ENCODE measurements around the gene HIPK4. TPM values are rescaled to one million over a fixed set of nuclear protein-coding genes. Genes with fewer than 3 reads are reported as not detected.

The HIPK4 gene
- total RNA-seq, 1 donor from 2014 or later = not detected

DNA sequence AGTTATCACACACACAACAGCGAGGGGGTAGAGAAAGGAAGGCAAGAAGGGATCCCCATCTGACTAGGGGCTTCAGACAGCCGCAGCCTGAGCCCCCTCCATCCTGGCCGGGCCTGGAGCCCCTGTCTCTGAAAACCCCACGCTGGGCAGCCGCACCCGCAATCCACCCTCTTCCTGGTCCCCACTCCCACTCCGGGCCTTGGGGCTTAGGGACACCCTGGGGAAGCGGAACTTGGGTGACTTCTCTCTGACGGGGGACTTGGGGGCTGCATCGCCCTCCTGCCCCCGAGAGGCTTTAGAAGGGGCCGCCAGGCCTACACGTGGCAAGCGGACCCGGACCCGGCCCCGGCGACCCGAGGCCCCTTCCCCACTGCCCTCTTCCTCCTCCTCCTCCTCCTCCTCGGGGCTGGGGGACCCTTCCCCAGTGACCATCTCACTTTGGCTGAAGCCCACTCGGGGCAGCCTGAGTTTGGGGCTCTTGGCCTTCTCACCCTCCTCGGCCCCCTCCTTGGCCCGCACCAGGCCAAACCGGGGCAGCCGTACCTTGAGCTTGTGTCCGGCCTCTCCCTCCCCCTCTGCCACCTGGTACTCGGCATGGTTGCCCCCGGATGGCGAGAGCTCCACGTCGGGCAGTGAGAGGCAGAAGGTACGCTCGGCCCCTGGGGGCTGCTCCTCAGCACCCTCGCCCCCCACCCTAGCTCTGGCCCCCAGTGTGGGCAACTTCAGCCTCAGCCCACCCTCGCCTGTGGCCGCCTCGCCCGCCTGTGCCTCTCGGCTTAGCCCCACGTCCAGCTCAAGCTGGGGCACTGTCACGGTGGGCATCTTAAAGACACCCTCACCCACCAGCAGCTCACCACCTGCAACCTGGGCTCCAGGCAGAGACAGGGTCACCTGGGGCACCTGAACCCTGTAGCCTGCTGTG lies 4.2 kb upstream of the HIPK4 start:
- DNase-seq (ENCODE audit: low read depth) (no peak), FAIRE-seq (no peak)
- Histone ChIP-seq H3K4me2 (ENCODE audit: low read length) (no peak overlapping the region), H3K4me3 (ENCODE audit: insufficient read depth, low read depth, low read length) (no peak overlapping the region), H4K20me1 (ENCODE audit: insufficient read depth, low read length) (no peaks in the 10 kb centered on the region), H3K27ac (ENCODE audit: low read depth, low read length) (no peak overlapping the region), H3K36me3 (ENCODE audit: insufficient read depth, low read length) (no peaks in the 10 kb centered on the region), H3K27me3 (ENCODE audit: insufficient read depth, low read length) (no peaks in the 10 kb centered on the region), H3K9me3 (ENCODE audit: insufficient read depth, low read depth, low read length) (no peaks in the 10 kb centered on the region), H3K4me1 (ENCODE audit: insufficient read depth, low read length) (no peaks in the 10 kb centered on the region), H3K9ac (ENCODE audit: low read length) (no peak overlapping the region), H2AFZ (ENCODE audit: low read depth, low read length) (no peak overlapping the region), H3K79me2 (ENCODE audit: insufficient read depth, low read length) (no peaks in the 10 kb centered on the region)
- Mint-ChIP-seq H3K4me1 (ENCODE audit: low read depth, unreplicated experiment) (no peaks in the 10 kb centered on the region), H3K27me3 (ENCODE audit: low read depth, unreplicated experiment) (peaks cover 30% of the 10 kb centered on the region), H3K9me3 (ENCODE audit: unreplicated experiment) (no peaks in the 10 kb centered on the region), H3K36me3 (ENCODE audit: low read depth, unreplicated experiment) (peaks cover 4% of the 10 kb centered on the region), H3K4me3 (ENCODE audit: unreplicated experiment) (no peak overlapping the region), H3K27ac (ENCODE audit: unreplicated experiment) (no peak overlapping the region)
- no peak for TF ChIP-seq EZH2 (IDR thresholded peaks at IDR 0.05; ENCODE audit: insufficient read depth, low read length)
- TF ChIP-seq, protein P1, sequence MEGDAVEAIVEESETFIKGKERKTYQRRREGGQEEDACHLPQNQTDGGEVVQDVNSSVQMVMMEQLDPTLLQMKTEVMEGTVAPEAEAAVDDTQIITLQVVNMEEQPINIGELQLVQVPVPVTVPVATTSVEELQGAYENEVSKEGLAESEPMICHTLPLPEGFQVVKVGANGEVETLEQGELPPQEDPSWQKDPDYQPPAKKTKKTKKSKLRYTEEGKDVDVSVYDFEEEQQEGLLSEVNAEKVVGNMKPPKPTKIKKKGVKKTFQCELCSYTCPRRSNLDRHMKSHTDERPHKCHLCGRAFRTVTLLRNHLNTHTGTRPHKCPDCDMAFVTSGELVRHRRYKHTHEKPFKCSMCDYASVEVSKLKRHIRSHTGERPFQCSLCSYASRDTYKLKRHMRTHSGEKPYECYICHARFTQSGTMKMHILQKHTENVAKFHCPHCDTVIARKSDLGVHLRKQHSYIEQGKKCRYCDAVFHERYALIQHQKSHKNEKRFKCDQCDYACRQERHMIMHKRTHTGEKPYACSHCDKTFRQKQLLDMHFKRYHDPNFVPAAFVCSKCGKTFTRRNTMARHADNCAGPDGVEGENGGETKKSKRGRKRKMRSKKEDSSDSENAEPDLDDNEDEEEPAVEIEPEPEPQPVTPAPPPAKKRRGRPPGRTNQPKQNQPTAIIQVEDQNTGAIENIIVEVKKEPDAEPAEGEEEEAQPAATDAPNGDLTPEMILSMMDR (IDR thresholded peaks at IDR 0.05; ENCODE audit: insufficient read depth, low read depth, low read length) = no peak

DNA sequence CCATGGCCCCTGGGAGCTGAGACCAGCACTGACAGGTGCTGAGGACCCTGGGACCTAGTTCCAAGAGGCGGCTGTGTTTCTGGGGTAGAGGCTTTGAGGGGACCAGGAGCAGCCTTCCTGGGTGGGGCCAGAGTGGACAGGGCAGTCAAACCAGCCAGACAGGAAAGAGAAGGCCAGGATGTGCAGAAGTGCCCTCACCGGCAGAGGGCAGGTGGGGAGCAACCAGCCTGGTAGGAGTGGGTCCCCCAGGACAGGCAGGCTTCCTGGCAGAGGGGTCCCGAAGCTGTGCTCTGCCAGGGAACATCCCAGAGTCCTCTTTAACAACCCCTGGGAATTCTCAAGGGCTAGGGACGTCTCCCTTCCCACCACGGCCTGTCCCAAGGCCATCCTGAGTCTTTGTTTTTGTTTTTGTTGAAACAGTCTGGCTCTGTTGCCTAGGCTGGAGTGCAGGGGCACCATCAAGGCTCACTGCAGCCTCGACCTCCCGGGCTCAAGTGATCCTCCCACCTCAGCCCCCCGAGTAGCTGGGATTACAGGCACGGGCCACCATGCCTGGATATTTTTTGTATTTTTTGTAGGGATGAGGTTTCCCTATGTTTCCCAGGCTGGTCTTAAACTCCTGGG lies 3.0 kb upstream of the HIPK4 start:
- Histone ChIP-seq H3K27ac (ENCODE audit: low read depth, low read length) (no peak overlapping the region), H3K27me3 (ENCODE audit: insufficient read depth, low read length) (no peaks in the 10 kb centered on the region), H4K20me1 (ENCODE audit: insufficient read depth, low read length) (no peaks in the 10 kb centered on the region), H3K4me1 (ENCODE audit: insufficient read depth, low read length) (no peaks in the 10 kb centered on the region), H3K4me3 (ENCODE audit: insufficient read depth, low read depth, low read length) (no peak overlapping the region), H3K36me3 (ENCODE audit: insufficient read depth, low read length) (no peaks in the 10 kb centered on the region), H3K9me3 (ENCODE audit: insufficient read depth, low read depth, low read length) (no peaks in the 10 kb centered on the region), H2AFZ (ENCODE audit: low read depth, low read length) (no peak overlapping the region), H3K4me2 (ENCODE audit: low read length) (no peak overlapping the region), H3K9ac (ENCODE audit: low read length) (no peak overlapping the region), H3K79me2 (ENCODE audit: insufficient read depth, low read length) (no peaks in the 10 kb centered on the region)
- Mint-ChIP-seq H3K4me3 (ENCODE audit: unreplicated experiment) (no peak overlapping the region), H3K36me3 (ENCODE audit: low read depth, unreplicated experiment) (peaks cover 4% of the 10 kb centered on the region), H3K27me3 (ENCODE audit: low read depth, unreplicated experiment) (peaks cover 24% of the 10 kb centered on the region), H3K9me3 (ENCODE audit: unreplicated experiment) (no peaks in the 10 kb centered on the region), H3K4me1 (ENCODE audit: low read depth, unreplicated experiment) (no peaks in the 10 kb centered on the region), H3K27ac (ENCODE audit: unreplicated experiment) (peak overlapping the region; percentile 41)
- DNase-seq (ENCODE audit: low read depth) (no peak), FAIRE-seq (no peak)
- TF ChIP-seq, protein P1 (IDR thresholded peaks at IDR 0.05; ENCODE audit: insufficient read depth, low read depth, low read length) = no peak
- TF ChIP-seq EZH2 (IDR thresholded peaks at IDR 0.05; ENCODE audit: insufficient read depth, low read length) = no peak
